GM23338 (cell line): ENCODE data around the gene XPNPEP1. TPM values are rescaled to one million over a fixed set of nuclear protein-coding genes. Genes with fewer than 3 reads are reported as not detected.

Source experiments
- ATAC-seq: fragments of 200-7000 bp; cut with Tn5 transposase; 3 replicates; pipeline ENCODE4 v1.9.1; 2020
- DNase-seq: peaks from one replicate; pipeline ENCODE4 v3.0.0-alpha.2; 2015; ENCODE audit warnings: low spot score
- H2AFZ ChIP-seq: fragments of 200-600 bp; sonication (generic); 2 replicates; pipeline ENCODE4 v1.8.0; 2016; ENCODE audit warnings: antibody characterized with exemption, mild to moderate bottlenecking, moderate library complexity
- H3F3A ChIP-seq: fragments of 200-600 bp; sonication (generic); replicated peaks from 2 replicates; pipeline ENCODE4 v1.8.0; 2017; ENCODE audit warnings: antibody characterized with exemption, mixed run types, low read depth
- H3K27ac ChIP-seq: fragments of 200-600 bp; sonication (generic); 2 replicates; pipeline ENCODE4 v1.6.1; 2016; ENCODE audit warnings: low read depth
- H3K27me3 ChIP-seq: fragments of 200-600 bp; sonication (generic); 2 replicates; pipeline ENCODE4 v1.8.0; 2016; ENCODE audit warnings: mild to moderate bottlenecking, mixed run types, moderate library complexity; ENCODE audit not compliant: insufficient read depth
- H3K36me3 ChIP-seq: fragments of 200-600 bp; sonication (generic); 2 replicates; pipeline ENCODE4 v1.8.0; 2016; ENCODE audit warnings: mild to moderate bottlenecking; ENCODE audit not compliant: insufficient read depth
- H3K4me1 ChIP-seq: fragments of 200-600 bp; sonication (generic); 2 replicates; pipeline ENCODE4 v1.8.0; 2016; ENCODE audit warnings: mild to moderate bottlenecking, moderate library complexity; ENCODE audit not compliant: insufficient read depth
- H3K4me2 ChIP-seq: fragments of 200-600 bp; sonication (generic); 2 replicates; pipeline ENCODE4 v1.7.1; 2017; ENCODE audit warnings: mixed run types
- H3K4me3 ChIP-seq: fragments of 200-600 bp; sonication (generic); 2 replicates; pipeline ENCODE4 v1.6.1; 2016; ENCODE audit warnings: mixed run types
- H3K79me2 ChIP-seq: fragments of 200-600 bp; sonication (generic); replicated peaks from 2 replicates; pipeline ENCODE4 v1.8.0; 2017; ENCODE audit warnings: mild to moderate bottlenecking; ENCODE audit not compliant: insufficient read depth
- H3K9me2 ChIP-seq: fragments of 200-600 bp; sonication (generic); 2 replicates; pipeline ENCODE4 v1.8.0; 2017; ENCODE audit not compliant: insufficient read depth
- H4K20me1 ChIP-seq: fragments of 200-600 bp; sonication (generic); replicated peaks from 2 replicates; pipeline ENCODE4 v1.8.0; 2017; ENCODE audit warnings: mild to moderate bottlenecking; ENCODE audit not compliant: insufficient read depth
- H3K27ac Mint-ChIP-seq: 2 replicates; pipeline ENCODE4 v1.8.0; 2020; ENCODE audit warnings: inconsistent platforms, mild to moderate bottlenecking, moderate library complexity, mixed read lengths
- H3K27me3 Mint-ChIP-seq: 3 replicates; pipeline ENCODE4 v1.8.0; 2022; ENCODE audit warnings: low read depth, mild to moderate bottlenecking, moderate library complexity, mixed read lengths, inconsistent platforms; ENCODE audit not compliant: insufficient read depth, poor library complexity
- H3K36me3 Mint-ChIP-seq: 3 replicates; pipeline ENCODE4 v1.8.0; 2021; ENCODE audit warnings: low read depth, mild to moderate bottlenecking, inconsistent platforms, moderate library complexity, mixed read lengths
- H3K4me1 Mint-ChIP-seq: 3 replicates; pipeline ENCODE4 v1.8.0; 2020; ENCODE audit warnings: mild to moderate bottlenecking, inconsistent platforms, mixed read lengths
- H3K4me3 Mint-ChIP-seq: 3 replicates; pipeline ENCODE4 v1.8.0; 2021; ENCODE audit warnings: moderate library complexity, mild to moderate bottlenecking, inconsistent platforms, mixed read lengths
- H3K9me3 Mint-ChIP-seq: 3 replicates; pipeline ENCODE4 v1.8.0; 2020; ENCODE audit warnings: moderate library complexity, mild to moderate bottlenecking, inconsistent platforms, mixed read lengths
- EZH2 ChIP-seq: fragments of 200-600 bp; sonication (generic); IDR thresholded peaks from one replicate; pipeline ENCODE4 v1.8.0; 2017; ENCODE audit warnings: antibody characterized with exemption, mild to moderate bottlenecking, low read depth; ENCODE audit not compliant: unreplicated experiment
- STAT1 ChIP-seq: IDR thresholded peaks from one replicate; pipeline ENCODE4 v1.6.1; 2016; ENCODE audit warnings: antibody characterized with exemption; ENCODE audit not compliant: unreplicated experiment
- polyA plus RNA-seq: library from polyadenylated mRNA; unstranded; fragments of >200 nt; fragmentation: Nextera tagmentation; extraction: Ambion mirVana; gene quantifications from 2 replicates; pipeline ENCODE4 v1.2.1, GENCODE V29; 2016
- total RNA-seq: library from RNA; depleted of rRNA; stranded (reverse); fragments of >200 nt; shearing (Covaris generic); gene quantifications from 2 replicates; pipeline ENCODE4 v1.2.3, GENCODE V29; 2014
- TF ChIP-seq, protein P1 (sequence below): fragments of 250-450 bp; sonication (Bioruptor Pico); IDR thresholded peaks from 2 replicates; pipeline ENCODE4 v1.5.0; 2020; ENCODE audit warnings: mild to moderate bottlenecking, moderate library complexity
- TF ChIP-seq, protein P2 (sequence below): IDR thresholded peaks from one replicate; pipeline ENCODE4 v1.6.1; 2018; ENCODE audit warnings: antibody characterized with exemption; ENCODE audit not compliant: unreplicated experiment

The XPNPEP1 gene
- total and polyA plus RNA-seq, 2 experiments from 2014 or later, result 17.5 to 55.8 TPM

DNA sequence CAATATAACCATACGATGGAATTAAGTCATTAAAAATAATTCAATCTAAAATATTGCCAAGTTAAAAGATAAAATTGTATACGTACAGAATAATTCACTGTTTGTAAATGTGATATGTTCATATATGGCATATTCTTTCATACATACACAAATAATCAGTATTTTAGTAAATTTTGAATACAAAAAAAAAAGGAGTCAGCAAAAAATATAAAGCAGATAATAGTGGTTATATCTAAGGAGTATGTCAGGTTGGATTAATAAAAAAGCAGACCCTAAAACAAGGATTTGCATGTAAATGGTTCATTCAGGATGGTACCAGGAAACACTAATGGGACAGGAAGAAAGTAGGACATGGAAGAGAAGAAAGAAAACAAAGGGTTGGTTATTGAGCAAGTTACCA, 59.5 kb downstream of the XPNPEP1 start:
- 0 out of 2 replicates have a peak, but pooled peaks cover 8% of the 10 kb centered on the region for H3K36me3 ChIP-seq
- Mint-ChIP-seq H3K27ac (no peak overlapping the region), H3K9me3 (no peaks in the 10 kb centered on the region)

More for the DNA sequence above, 59.5 kb downstream of the XPNPEP1 start:
- Histone ChIP-seq H3K79me2 (no peaks in the 10 kb centered on the region), H2AFZ (no peak overlapping the region), H3K4me1 (peaks cover 12% of the 10 kb centered on the region; the same call in 1 of the 2 replicates), H4K20me1 (no peaks in the 10 kb centered on the region), H3K4me2 (no peak overlapping the region), H3K4me3 (no peak overlapping the region), H3K27ac (no peak overlapping the region), H3K9me2 (no peaks in the 10 kb centered on the region), H3F3A (no peaks in the 10 kb centered on the region), H3K27me3 (no peaks in the 10 kb centered on the region)
- Mint-ChIP-seq H3K36me3 (peaks cover 24% of the 10 kb centered on the region), H3K27me3 (peaks cover 7% of the 10 kb centered on the region), H3K4me3 (no peak overlapping the region), H3K4me1 (peaks cover 18% of the 10 kb centered on the region)
- ATAC-seq (no peak), DNase-seq (no peak)
- TF ChIP-seq, protein P1, sequence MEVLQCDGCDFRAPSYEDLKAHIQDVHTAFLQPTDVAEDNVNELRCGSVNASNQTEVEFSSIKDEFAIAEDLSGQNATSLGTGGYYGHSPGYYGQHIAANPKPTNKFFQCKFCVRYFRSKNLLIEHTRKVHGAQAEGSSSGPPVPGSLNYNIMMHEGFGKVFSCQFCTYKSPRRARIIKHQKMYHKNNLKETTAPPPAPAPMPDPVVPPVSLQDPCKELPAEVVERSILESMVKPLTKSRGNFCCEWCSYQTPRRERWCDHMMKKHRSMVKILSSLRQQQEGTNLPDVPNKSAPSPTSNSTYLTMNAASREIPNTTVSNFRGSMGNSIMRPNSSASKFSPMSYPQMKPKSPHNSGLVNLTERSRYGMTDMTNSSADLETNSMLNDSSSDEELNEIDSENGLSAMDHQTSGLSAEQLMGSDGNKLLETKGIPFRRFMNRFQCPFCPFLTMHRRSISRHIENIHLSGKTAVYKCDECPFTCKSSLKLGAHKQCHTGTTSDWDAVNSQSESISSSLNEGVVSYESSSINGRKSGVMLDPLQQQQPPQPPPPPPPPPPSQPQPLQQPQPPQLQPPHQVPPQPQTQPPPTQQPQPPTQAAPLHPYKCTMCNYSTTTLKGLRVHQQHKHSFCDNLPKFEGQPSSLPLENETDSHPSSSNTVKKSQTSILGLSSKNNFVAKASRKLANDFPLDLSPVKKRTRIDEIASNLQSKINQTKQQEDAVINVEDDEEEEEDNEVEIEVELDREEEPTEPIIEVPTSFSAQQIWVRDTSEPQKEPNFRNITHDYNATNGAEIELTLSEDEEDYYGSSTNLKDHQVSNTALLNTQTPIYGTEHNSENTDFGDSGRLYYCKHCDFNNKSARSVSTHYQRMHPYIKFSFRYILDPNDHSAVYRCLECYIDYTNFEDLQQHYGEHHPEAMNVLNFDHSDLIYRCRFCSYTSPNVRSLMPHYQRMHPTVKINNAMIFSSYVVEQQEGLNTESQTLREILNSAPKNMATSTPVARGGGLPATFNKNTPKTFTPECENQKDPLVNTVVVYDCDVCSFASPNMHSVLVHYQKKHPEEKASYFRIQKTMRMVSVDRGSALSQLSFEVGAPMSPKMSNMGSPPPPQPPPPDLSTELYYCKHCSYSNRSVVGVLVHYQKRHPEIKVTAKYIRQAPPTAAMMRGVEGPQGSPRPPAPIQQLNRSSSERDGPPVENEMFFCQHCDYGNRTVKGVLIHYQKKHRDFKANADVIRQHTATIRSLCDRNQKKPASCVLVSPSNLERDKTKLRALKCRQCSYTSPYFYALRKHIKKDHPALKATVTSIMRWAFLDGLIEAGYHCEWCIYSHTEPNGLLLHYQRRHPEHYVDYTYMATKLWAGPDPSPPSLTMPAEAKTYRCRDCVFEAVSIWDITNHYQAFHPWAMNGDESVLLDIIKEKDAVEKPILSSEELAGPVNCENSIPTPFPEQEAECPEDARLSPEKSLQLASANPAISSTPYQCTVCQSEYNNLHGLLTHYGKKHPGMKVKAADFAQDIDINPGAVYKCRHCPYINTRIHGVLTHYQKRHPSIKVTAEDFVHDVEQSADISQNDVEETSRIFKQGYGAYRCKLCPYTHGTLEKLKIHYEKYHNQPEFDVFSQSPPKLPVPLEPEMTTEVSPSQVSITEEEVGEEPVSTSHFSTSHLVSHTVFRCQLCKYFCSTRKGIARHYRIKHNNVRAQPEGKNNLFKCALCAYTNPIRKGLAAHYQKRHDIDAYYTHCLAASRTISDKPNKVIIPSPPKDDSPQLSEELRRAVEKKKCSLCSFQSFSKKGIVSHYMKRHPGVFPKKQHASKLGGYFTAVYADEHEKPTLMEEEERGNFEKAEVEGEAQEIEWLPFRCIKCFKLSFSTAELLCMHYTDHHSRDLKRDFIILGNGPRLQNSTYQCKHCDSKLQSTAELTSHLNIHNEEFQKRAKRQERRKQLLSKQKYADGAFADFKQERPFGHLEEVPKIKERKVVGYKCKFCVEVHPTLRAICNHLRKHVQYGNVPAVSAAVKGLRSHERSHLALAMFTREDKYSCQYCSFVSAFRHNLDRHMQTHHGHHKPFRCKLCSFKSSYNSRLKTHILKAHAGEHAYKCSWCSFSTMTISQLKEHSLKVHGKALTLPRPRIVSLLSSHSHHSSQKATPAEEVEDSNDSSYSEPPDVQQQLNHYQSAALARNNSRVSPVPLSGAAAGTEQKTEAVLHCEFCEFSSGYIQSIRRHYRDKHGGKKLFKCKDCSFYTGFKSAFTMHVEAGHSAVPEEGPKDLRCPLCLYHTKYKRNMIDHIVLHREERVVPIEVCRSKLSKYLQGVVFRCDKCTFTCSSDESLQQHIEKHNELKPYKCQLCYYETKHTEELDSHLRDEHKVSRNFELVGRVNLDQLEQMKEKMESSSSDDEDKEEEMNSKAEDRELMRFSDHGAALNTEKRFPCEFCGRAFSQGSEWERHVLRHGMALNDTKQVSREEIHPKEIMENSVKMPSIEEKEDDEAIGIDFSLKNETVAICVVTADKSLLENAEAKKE (CRISPR knock-in tag), result no peak
- TF ChIP-seq, protein P2, sequence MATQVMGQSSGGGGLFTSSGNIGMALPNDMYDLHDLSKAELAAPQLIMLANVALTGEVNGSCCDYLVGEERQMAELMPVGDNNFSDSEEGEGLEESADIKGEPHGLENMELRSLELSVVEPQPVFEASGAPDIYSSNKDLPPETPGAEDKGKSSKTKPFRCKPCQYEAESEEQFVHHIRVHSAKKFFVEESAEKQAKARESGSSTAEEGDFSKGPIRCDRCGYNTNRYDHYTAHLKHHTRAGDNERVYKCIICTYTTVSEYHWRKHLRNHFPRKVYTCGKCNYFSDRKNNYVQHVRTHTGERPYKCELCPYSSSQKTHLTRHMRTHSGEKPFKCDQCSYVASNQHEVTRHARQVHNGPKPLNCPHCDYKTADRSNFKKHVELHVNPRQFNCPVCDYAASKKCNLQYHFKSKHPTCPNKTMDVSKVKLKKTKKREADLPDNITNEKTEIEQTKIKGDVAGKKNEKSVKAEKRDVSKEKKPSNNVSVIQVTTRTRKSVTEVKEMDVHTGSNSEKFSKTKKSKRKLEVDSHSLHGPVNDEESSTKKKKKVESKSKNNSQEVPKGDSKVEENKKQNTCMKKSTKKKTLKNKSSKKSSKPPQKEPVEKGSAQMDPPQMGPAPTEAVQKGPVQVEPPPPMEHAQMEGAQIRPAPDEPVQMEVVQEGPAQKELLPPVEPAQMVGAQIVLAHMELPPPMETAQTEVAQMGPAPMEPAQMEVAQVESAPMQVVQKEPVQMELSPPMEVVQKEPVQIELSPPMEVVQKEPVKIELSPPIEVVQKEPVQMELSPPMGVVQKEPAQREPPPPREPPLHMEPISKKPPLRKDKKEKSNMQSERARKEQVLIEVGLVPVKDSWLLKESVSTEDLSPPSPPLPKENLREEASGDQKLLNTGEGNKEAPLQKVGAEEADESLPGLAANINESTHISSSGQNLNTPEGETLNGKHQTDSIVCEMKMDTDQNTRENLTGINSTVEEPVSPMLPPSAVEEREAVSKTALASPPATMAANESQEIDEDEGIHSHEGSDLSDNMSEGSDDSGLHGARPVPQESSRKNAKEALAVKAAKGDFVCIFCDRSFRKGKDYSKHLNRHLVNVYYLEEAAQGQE, result no peak
- TF ChIP-seq STAT1 (no peak), EZH2 (no peak)
